D721Med (cell line): ENCODE data around the gene CENPP.

Experiments
- DNase-seq: peaks from one replicate; pipeline ENCODE4 v3.0.0; 2011; ENCODE audit warnings: low spot score; ENCODE audit not compliant: insufficient read length
- FAIRE-seq: peaks from 2 replicates; lab custom pipeline; 2011; peaks lifted over from hg19 to GRCh38; lab: Jason Lieb, UNC
- CTCF ChIP-seq: IDR thresholded peaks from 2 replicates; pipeline ENCODE4 v1.5.1; 2012; ENCODE audit warnings: mild to moderate bottlenecking, control low read depth; ENCODE audit not compliant: insufficient read depth; ENCODE audit errors: missing control alignments

The CENPP gene

GRCh38 chr9:92529124-92529523 lies 203.4 kb downstream of the CENPP start:
- DNase-seq (no peak), FAIRE-seq (no peak)
- no peak for TF ChIP-seq CTCF

- TF ChIP-seq CTCF = no peak
- FAIRE-seq (no peak), DNase-seq (no peak)
Observed at GRCh38 chr9:92530893-92531292, 205.1 kb downstream of the CENPP start.

GRCh38 chr9:92534204-92534603 lies 208.5 kb downstream of the CENPP start:
- TF ChIP-seq CTCF = no peak
- DNase-seq (no peak), FAIRE-seq (no peak)

GRCh38 chr9:92534674-92535073 lies 208.9 kb downstream of the CENPP start:
- FAIRE-seq = no peak
- no peak for TF ChIP-seq CTCF
- DNase-seq = no peak

GRCh38 chr9:92535940-92536850 lies 210.4 kb downstream of the CENPP start, which contains the start of gene ECM2:
Gene ECM2, minus strand, starts transcription at chr9:92535990. Its CDS starts 13,124 bp downstream, at chr9:92522866.
- DNase-seq (no peak), FAIRE-seq (peak; percentile 53)
- no peak for TF ChIP-seq CTCF

- DNase-seq (no peak), FAIRE-seq (no peak)
- TF ChIP-seq CTCF = no peak
Observed at GRCh38 chr9:92538541-92538940, 212.8 kb downstream of the CENPP start.

GRCh38 chr9:92543972-92544371 lies 218.2 kb downstream of the CENPP start:
- no peak for FAIRE-seq
- no peak for TF ChIP-seq CTCF
- DNase-seq = no peak
